Epithelial cell of esophagus (primary cell): ENCODE data around the gene UBA7.

ENCODE experiments used
- DNase-seq: peaks from one replicate; pipeline ENCODE4 v3.0.0; 2010; ENCODE audit warnings: low read depth
- H3K4me3 ChIP-seq: 2 replicates; pipeline ENCODE4 v1.5.1; 2011; ENCODE audit warnings: mild to moderate bottlenecking, low read length, control low read depth
- CTCF ChIP-seq: IDR thresholded peaks from 2 replicates; pipeline ENCODE4 v1.5.1; 2011; ENCODE audit warnings: low read depth, mild to moderate bottlenecking, low read length, control low read depth, inconsistent platforms; ENCODE audit not compliant: insufficient read depth; ENCODE audit errors: missing control alignments

The UBA7 gene

DNA sequence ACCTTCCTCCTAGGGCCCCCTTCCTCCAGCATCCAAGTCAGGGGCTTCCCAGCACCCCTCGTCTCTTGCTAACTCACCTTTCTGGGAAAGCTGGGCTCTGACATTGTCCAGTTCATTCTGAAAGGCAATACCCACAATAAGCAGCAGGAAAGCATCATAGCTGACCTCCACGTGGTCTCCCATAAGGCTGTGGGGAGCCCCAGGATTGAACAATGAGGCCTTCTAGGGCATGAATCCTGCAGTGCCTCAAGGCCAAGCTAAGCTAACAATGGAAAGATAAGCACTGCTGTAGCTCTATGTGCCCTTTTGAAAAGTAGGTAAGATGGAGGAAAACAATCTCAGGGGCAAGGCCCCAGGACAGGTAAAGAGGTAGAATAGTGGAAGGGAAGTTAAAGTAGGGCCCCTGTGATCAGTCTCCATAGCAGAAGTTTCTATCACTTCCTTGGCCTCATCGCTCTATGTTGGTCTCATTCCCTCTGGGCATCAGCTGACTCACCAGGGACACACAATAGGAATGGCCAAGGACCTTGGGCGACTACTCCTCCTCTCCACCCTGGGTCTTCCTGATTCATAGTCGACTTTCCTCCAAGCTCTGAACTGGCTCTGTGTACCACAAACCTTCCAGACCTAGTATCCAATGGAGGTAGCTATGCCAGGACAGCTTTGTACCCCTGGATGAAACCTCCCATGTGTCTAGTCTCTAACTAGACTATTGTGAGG lies 30.9 kb upstream of the UBA7 start:
- no peak overlapping the region for H3K4me3 ChIP-seq
- TF ChIP-seq CTCF, result no peak
- no peak for DNase-seq

GRCh38 chr3:49842843-49843517 lies 29.2 kb upstream of the UBA7 start:
- DNase-seq, result no peak
- TF ChIP-seq CTCF, result no peak
- H3K4me3 ChIP-seq, result no peak overlapping the region

DNA sequence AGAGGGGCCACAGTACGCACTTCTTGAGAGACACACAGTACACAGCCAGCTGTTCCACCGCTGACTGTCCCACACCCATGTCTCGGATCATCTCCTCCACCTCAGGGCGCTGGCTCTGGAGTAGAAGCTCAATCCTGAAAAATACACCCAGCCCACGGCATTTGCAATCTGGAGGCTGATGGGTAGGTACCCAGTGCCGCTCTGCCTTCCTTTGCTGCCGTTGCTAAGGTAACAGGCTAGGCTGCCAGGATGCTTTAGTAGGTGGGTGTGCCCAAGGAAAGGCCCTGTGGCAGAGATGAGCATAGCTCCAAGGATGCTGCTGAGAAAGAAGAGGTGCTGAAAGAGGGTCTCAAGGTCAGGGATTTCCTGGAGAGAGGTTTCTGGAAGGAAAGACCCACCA lies 28.1 kb upstream of the UBA7 start:
- DNase-seq, result no peak
- H3K4me3 ChIP-seq, result no peak overlapping the region
- TF ChIP-seq CTCF, result no peak

GRCh38 chr3:49841126-49841696 lies 27.5 kb upstream of the UBA7 start:
- TF ChIP-seq CTCF, result peak; percentile 38
- DNase-seq, result peak; percentile 38
- no peak overlapping the region for H3K4me3 ChIP-seq

- no peak overlapping the region for H3K4me3 ChIP-seq
- no peak for DNase-seq
- TF ChIP-seq CTCF, result no peak
Observed at GRCh38 chr3:49840388-49840787, 26.6 kb upstream of the UBA7 start.

- H3K4me3 ChIP-seq, result no peak overlapping the region
- peak; percentile 80 for DNase-seq
- TF ChIP-seq CTCF, result peak; percentile 90
Observed at GRCh38 chr3:49839193-49839809, 25.5 kb upstream of the UBA7 start.
